ENCODE measurements around the gene HPCAL1. TPM values are rescaled to one million over a fixed set of nuclear protein-coding genes. Genes with fewer than 3 reads are reported as not detected.
A peak's percentile ranks its signal among the peaks of the same experiment; 100 is the strongest.

The HPCAL1 gene
- total and polyA plus RNA-seq, 4 donors = 122 to 147 (median 136) TPM

DNA sequence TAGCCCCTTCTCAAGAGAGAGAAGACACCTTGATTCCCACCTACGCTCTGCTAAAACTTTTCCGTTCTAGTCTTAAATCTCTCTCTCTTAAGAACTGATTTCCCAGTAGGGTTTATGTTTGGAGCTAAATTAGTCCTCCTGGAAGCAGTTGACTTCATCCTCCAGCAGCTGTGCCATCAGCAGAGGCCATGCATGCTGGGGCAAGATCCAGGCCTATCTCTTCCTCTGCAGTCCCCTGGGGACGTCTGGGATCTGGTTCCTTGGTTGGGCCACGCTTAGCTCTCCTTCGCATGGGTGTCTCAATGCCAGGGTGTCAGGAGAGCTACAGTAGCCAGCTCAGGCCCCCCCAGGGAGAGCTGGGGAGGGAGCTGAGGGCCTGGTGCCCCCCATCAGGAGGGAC is 49.7 kb downstream of the HPCAL1 start:
- whole genome bisulfite sequencing, 2 donors = 91% methylated on average over 5 of the region's 5 CpGs
- no peak overlapping the region for H3K27ac ChIP-seq (ENCODE audit: low read depth in 1 of 2, low read length in 1 of 2)
- TF ChIP-seq, protein P1, sequence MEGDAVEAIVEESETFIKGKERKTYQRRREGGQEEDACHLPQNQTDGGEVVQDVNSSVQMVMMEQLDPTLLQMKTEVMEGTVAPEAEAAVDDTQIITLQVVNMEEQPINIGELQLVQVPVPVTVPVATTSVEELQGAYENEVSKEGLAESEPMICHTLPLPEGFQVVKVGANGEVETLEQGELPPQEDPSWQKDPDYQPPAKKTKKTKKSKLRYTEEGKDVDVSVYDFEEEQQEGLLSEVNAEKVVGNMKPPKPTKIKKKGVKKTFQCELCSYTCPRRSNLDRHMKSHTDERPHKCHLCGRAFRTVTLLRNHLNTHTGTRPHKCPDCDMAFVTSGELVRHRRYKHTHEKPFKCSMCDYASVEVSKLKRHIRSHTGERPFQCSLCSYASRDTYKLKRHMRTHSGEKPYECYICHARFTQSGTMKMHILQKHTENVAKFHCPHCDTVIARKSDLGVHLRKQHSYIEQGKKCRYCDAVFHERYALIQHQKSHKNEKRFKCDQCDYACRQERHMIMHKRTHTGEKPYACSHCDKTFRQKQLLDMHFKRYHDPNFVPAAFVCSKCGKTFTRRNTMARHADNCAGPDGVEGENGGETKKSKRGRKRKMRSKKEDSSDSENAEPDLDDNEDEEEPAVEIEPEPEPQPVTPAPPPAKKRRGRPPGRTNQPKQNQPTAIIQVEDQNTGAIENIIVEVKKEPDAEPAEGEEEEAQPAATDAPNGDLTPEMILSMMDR (IDR thresholded peaks at IDR 0.05; ENCODE audit: control extremely low read depth, extremely low read depth) = no peak
- H3K9me3 ChIP-seq (ENCODE audit: control insufficient read depth in 4 of 4, insufficient read depth in 3 of 4, low read length in 3 of 4) = no peaks in the 10 kb centered on the region
- no peak overlapping the region for H3K4me3 ChIP-seq
- no peak overlapping the region for H3K9ac ChIP-seq (ENCODE audit: insufficient read depth in 1 of 2, low read length in 2 of 2)
- DNase-seq (no peak), ATAC-seq (ENCODE audit: insufficient read depth, low FRiP score) (no peak)
- H3K4me1 ChIP-seq (ENCODE audit: control insufficient read depth in 5 of 5, insufficient read depth in 5 of 5, low read length in 5 of 5) = peaks cover 0 to 12% (median 9%) of the 10 kb centered on the region in 5 donors
- no peaks in the 10 kb centered on the region for H3K27me3 ChIP-seq (ENCODE audit: control insufficient read depth in 3 of 3, insufficient read depth in 3 of 3, low read length in 2 of 3)
- H3K36me3 ChIP-seq (ENCODE audit: control insufficient read depth in 4 of 4, insufficient read depth in 4 of 4, low read length in 4 of 4) = peaks cover 0 to 4% (median 0%) of the 10 kb centered on the region in 4 donors

DNA sequence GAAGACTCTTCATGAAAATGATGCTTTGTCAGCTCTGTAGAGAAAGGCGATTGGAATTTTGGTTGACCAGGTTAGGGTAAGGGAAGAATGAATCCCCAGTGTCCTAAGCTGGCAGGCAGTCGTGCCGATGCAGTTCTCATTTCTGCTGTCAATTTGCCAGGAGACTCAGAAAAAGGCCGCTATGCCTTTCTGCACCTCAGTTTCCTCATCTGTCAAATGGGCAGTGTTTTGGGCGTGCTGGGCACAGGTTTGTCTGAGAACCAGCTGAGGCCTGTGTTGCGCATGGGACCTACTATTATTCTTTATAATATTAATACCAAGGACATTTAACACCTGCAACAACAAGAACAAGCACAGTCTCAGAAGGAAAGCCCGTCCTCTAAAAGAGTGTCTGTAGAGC is 50.3 kb downstream of the HPCAL1 start:
- H3K27ac ChIP-seq (ENCODE audit: low read depth in 1 of 2, low read length in 1 of 2) = no peak overlapping the region
- H3K9ac ChIP-seq (ENCODE audit: insufficient read depth in 1 of 2, low read length in 2 of 2) = no peak overlapping the region
- ATAC-seq (ENCODE audit: insufficient read depth, low FRiP score) (no peak), DNase-seq (no peak)
- no peak overlapping the region for H3K4me3 ChIP-seq
- peaks cover 0 to 10% (median 4%) of the 10 kb centered on the region in 5 donors for H3K4me1 ChIP-seq (ENCODE audit: control insufficient read depth in 5 of 5, insufficient read depth in 5 of 5, low read length in 5 of 5)
- TF ChIP-seq, protein P1 (IDR thresholded peaks at IDR 0.05; ENCODE audit: control extremely low read depth, extremely low read depth) = no peak
- peaks cover 0 to 4% (median 0%) of the 10 kb centered on the region in 4 donors for H3K36me3 ChIP-seq (ENCODE audit: control insufficient read depth in 4 of 4, insufficient read depth in 4 of 4, low read length in 4 of 4)
- H3K27me3 ChIP-seq (ENCODE audit: control insufficient read depth in 3 of 3, insufficient read depth in 3 of 3, low read length in 2 of 3) = no peaks in the 10 kb centered on the region
- H3K9me3 ChIP-seq (ENCODE audit: control insufficient read depth in 4 of 4, insufficient read depth in 3 of 4, low read length in 3 of 4) = no peaks in the 10 kb centered on the region
- 96 to 97% methylated on average over 7 of the region's 7 CpGs for WGBS, 2 donors

DNA sequence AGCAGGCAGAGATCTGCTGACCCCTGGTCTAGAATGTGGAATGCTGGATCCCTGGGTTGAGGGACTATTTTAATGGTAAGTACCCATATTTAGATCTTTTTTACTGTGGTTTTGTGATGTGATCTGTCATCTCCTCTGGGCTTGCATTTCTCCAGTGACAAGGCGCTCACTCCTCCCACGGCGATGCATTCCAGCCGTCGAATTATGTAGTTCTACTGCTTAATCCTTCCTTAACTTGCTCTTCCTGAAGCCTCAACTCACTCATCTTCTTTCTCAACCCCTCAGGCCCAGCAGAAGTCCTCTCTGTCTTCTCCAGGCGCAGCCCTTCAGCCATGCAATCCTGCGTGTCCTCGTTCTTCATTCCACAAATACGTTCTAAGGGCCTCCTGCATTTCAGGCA is 51.2 kb downstream of the HPCAL1 start:
- no peak for DNase-seq
- 89 to 95% methylated on average over 9 of the region's 9 CpGs for WGBS, 2 donors
- Histone ChIP-seq H3K27me3 (ENCODE audit: control insufficient read depth in 3 of 3, insufficient read depth in 3 of 3, low read length in 2 of 3) (no peaks in the 10 kb centered on the region), H3K9me3 (ENCODE audit: control insufficient read depth in 4 of 4, insufficient read depth in 3 of 4, low read length in 3 of 4) (no peaks in the 10 kb centered on the region), H3K27ac (ENCODE audit: low read depth in 1 of 2, low read length in 1 of 2) (peak overlapping the region in 1 of 2 donors; percentile 1), H3K4me3 (no peak overlapping the region), H3K9ac (ENCODE audit: insufficient read depth in 1 of 2, low read length in 2 of 2) (no peak overlapping the region), H3K36me3 (ENCODE audit: control insufficient read depth in 4 of 4, insufficient read depth in 4 of 4, low read length in 4 of 4) (peaks cover 0 to 12% (median 1%) of the 10 kb centered on the region in 4 donors), H3K4me1 (ENCODE audit: control insufficient read depth in 5 of 5, insufficient read depth in 5 of 5, low read length in 5 of 5) (peaks cover 0 to 9% (median 2%) of the 10 kb centered on the region in 5 donors)
- no peak for ATAC-seq (ENCODE audit: insufficient read depth, low FRiP score)
- TF ChIP-seq, protein P1 (IDR thresholded peaks at IDR 0.05; ENCODE audit: control extremely low read depth, extremely low read depth) = no peak

DNA sequence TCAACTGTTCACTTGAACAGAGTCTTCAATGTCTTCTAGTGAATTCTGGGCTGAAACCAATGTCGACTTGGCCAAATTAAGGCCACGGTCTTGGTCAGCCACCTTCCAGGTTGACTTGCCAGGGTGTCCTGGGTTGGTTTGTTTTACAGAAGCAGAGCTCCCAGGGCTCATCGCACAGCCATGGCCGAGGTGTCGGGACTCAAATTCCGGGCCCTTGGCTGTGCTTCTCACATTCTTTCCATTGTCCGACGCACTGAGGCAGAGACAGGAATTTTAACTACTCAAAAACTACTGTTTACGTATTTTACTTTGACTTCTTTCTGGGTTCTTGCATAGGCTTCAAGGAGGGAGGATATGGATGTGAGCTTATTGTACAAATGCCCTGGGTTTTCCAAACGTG is 51.7 kb downstream of the HPCAL1 start:
- ATAC-seq (ENCODE audit: insufficient read depth, low FRiP score) (no peak), DNase-seq (no peak)
- peaks cover 0 to 13% (median 1%) of the 10 kb centered on the region in 4 donors for H3K36me3 ChIP-seq (ENCODE audit: control insufficient read depth in 4 of 4, insufficient read depth in 4 of 4, low read length in 4 of 4)
- H3K9me3 ChIP-seq (ENCODE audit: control insufficient read depth in 4 of 4, insufficient read depth in 3 of 4, low read length in 3 of 4) = no peaks in the 10 kb centered on the region
- WGBS, 2 donors = 90 to 92% methylated on average over 10 of the region's 10 CpGs
- H3K9ac ChIP-seq (ENCODE audit: insufficient read depth in 1 of 2, low read length in 2 of 2) = no peak overlapping the region
- TF ChIP-seq, protein P1 (IDR thresholded peaks at IDR 0.05; ENCODE audit: control extremely low read depth, extremely low read depth) = no peak
- H3K27ac ChIP-seq (ENCODE audit: low read depth in 1 of 2, low read length in 1 of 2) = no peak overlapping the region
- no peak overlapping the region for H3K4me3 ChIP-seq
- no peaks in the 10 kb centered on the region for H3K27me3 ChIP-seq (ENCODE audit: control insufficient read depth in 3 of 3, insufficient read depth in 3 of 3, low read length in 2 of 3)
- peaks cover 0 to 9% (median 0%) of the 10 kb centered on the region in 5 donors for H3K4me1 ChIP-seq (ENCODE audit: control insufficient read depth in 5 of 5, insufficient read depth in 5 of 5, low read length in 5 of 5)
